D721Med (cell line): ENCODE measurements around the gene LUC7L.
"Not testable (repeated sequence)": the region's sequence is repeated elsewhere in the genome, so short reads cannot be mapped to it uniquely, and the experiment has no call there.

Source experiments
- DNase-seq: peaks from one replicate; pipeline ENCODE4 v3.0.0; 2011; ENCODE audit warnings: low spot score; ENCODE audit not compliant: insufficient read length
- FAIRE-seq: peaks from 2 replicates; lab custom pipeline; 2011; peaks lifted over from hg19 to GRCh38; lab: Jason Lieb, UNC
- TF ChIP-seq, protein P1 (sequence below): IDR thresholded peaks from 2 replicates; pipeline ENCODE4 v1.5.1; 2012; ENCODE audit warnings: mild to moderate bottlenecking, control low read depth; ENCODE audit not compliant: insufficient read depth; ENCODE audit errors: missing control alignments

LUC7L gene

GRCh38 chr16:272633-273546 is 43.6 kb upstream of the LUC7L start:
- FAIRE-seq (no peak), DNase-seq (no peak)

GRCh38 chr16:270381-271255 is 41.4 kb upstream of the LUC7L start:
- no peak for FAIRE-seq
- TF ChIP-seq, protein P1, sequence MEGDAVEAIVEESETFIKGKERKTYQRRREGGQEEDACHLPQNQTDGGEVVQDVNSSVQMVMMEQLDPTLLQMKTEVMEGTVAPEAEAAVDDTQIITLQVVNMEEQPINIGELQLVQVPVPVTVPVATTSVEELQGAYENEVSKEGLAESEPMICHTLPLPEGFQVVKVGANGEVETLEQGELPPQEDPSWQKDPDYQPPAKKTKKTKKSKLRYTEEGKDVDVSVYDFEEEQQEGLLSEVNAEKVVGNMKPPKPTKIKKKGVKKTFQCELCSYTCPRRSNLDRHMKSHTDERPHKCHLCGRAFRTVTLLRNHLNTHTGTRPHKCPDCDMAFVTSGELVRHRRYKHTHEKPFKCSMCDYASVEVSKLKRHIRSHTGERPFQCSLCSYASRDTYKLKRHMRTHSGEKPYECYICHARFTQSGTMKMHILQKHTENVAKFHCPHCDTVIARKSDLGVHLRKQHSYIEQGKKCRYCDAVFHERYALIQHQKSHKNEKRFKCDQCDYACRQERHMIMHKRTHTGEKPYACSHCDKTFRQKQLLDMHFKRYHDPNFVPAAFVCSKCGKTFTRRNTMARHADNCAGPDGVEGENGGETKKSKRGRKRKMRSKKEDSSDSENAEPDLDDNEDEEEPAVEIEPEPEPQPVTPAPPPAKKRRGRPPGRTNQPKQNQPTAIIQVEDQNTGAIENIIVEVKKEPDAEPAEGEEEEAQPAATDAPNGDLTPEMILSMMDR: no peak
- no peak for DNase-seq

More at GRCh38 chr16:272633-273546, 43.6 kb upstream of the LUC7L start:
- TF ChIP-seq, protein P1: no peak

DNA sequence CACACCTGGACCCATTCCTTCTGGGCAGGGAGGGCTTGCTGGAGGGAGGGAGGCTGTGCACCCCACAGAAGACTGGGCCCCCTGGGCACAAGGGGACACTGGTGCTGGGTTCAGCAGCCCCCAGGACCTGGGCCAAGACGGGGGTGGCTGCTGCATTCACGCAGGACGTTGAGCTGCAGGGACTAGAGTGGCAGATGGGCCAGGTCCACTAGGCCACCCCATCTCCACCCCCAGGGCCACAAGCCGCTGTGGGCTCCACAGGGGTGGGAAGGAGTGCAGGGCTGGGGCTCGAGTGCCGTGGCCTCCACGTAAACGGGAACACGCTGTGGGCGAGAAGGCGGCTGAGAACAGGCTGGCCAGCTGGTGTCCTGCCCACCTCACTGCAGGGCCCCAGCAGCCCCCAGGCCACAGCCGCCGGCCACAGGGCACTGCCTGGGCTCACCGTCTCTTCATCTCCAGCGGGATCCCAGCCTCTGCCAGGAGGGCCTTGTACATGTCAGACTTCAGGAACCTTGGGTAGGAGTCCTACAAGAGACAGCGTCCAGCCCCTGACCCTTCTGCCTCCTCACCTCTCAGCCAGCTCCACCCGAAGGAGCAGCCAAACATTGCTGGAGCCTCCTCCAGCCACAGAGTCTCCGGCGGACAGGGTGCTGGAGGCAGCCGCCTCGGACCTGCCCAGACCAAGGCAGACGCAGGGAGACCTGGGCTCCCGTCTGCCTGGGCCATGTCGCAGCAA is 40.0 kb upstream of the LUC7L start:
- FAIRE-seq: no peak
- TF ChIP-seq, protein P1: no peak

GRCh38 chr16:268141-269053 is 39.1 kb upstream of the LUC7L start:
- TF ChIP-seq, protein P1: no peak
- FAIRE-seq (no peak), DNase-seq (no peak)

More for the DNA sequence above, 40.0 kb upstream of the LUC7L start:
- no peak for DNase-seq

DNA sequence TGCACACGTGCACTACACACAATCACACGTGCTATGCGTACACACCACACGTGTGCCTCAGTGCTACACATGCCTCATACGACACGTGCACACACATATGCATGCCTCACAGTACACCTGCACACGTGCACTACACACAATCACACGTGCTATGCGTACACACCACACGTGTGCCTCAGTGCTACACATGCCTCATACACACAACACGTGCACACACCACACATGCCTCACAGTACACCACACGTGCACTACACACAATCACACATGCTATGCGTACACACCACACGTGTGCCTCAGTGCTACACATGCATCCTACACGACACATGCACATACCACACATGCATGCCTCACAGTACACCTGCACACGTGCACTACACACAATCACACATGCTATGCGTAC is 38.3 kb upstream of the LUC7L start:
- not testable (repeated sequence) for DNase-seq, FAIRE-seq

DNA sequence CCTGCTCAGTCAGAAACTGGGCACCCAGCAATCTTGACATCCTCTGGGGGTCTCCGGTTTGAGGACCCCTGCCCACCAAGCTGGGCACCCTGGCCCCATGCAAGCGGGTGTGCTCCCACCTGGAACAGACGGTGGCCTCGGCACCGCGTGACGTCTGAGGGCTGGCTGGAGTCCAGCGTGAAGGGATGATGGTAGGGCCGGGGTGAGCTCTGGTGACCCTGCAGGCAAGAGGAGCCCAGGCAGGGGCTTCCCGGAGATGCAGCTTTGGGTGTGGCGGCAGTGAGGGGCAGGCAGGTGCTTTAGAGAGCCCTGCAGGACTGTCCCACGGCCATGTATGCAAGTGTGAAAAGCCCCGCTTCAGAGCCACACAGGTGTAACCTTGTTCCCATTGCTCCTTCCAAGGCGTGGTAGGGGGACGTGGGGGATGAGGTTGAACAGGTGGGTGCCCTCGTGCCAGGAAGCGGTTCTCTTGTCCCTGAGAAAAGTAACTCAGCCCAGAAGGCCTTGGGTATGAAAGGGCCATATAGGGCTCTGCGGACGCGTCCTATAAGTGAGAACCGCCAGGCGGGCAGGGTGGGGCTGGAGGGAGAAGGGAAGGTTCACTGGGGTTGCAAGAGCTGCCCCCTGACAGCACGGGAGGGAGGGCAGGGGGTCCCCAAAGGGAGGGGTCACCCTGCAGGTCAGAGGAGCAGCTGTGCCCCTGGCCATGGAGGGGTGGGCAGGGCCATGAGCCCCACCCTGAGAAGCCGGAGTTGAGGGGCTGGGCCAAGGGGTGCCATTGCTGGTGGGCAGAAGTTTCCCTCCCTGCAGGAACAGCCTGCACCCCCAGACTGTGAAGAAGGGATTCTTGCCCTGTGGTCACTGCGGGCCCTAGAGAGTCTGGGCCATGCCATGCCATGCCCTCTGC is 37.3 kb upstream of the LUC7L start:
- no peak for DNase-seq
- no peak for FAIRE-seq
- TF ChIP-seq, protein P1: no peak
